Uterus (tissue), 4 donors: Measurements from ENCODE around the gene R3HDML. TPM values are rescaled to one million over a fixed set of nuclear protein-coding genes. Genes with fewer than 3 reads are reported as not detected.

Source experiments
- DNase-seq, 2 donors: peaks; one replicate each; pipeline ENCODE4 v3.0.0-alpha.2; 2019 to 2020
- H3K27ac ChIP-seq, 2 donors: fragments of 200-600 bp; sonication (generic); 1 replicate in 1 of 2; 2 replicates in 1 of 2; pipeline ENCODE4 v1.5.1; 2016 to 2018
- H3K27me3 ChIP-seq, 2 donors: fragments of 200-600 bp; sonication (generic); one replicate each; pipeline ENCODE4 v1.5.1; 2018 to 2019; ENCODE audit warnings: control low read depth in 1 of 2
- H3K36me3 ChIP-seq, 2 donors: fragments of 200-600 bp; sonication (generic); one replicate each; pipeline ENCODE4 v1.5.1; 2019; ENCODE audit warnings: control low read depth in 1 of 2
- H3K4me1 ChIP-seq, 2 donors: fragments of 200-600 bp; sonication (generic); one replicate each; pipeline ENCODE4 v1.5.1; 2018 to 2019; ENCODE audit warnings: control low read depth in 1 of 2
- H3K4me3 ChIP-seq, 2 donors: fragments of 200-600 bp; sonication (generic); 1 replicate in 1 of 2; 2 replicates in 1 of 2; pipeline ENCODE4 v1.5.1; 2018 to 2019; ENCODE audit warnings: mild to moderate bottlenecking in 1 of 2
- H3K9me3 ChIP-seq, 2 donors: fragments of 200-600 bp; sonication (generic); one replicate each; pipeline ENCODE4 v1.5.1; 2019; ENCODE audit warnings: control low read depth in 1 of 2
- POLR2A ChIP-seq, 2 donors: fragments of 450-650 bp; IDR thresholded peaks; one replicate each; pipeline ENCODE4 v1.6.1; 2016; ENCODE audit warnings: antibody characterized with exemption in 2 of 2, mild to moderate bottlenecking in 1 of 2, moderate library complexity in 1 of 2
- intact Hi-C: fragments of 100-400 bp; cut with DNase I; formaldehyde crosslinking; loops from one replicate; pipeline ENCODE4 v1.15.1; 2023; ENCODE audit warnings: low total_unique reads
- total RNA-seq, 4 donors: library from RNA; depleted of rRNA in 3 of 4; stranded (reverse); fragments of >200 nt in 3 of 4; gene quantifications; one replicate each; pipeline versions ENCODE4 v1.1.0 to v1.2.4, GENCODE V29; 2014 to 2023
- TF ChIP-seq, protein P1 (sequence below), 4 experiments: fragments of 200-600 bp in 2 of 4; fragments of 450-650 bp in 2 of 4; sonication (generic) in 2 of 4; IDR thresholded peaks; one replicate each; pipeline ENCODE4 v1.5.1; 2016 to 2019; ENCODE audit warnings: antibody characterized with exemption in 4 of 4, mild to moderate bottlenecking in 2 of 4, moderate library complexity in 1 of 4
- donor health status: DM: yes; HTN: yes; CAD: no.

Gene R3HDML
- total RNA-seq, 4 donors from 2014 or later: not detected

DNA sequence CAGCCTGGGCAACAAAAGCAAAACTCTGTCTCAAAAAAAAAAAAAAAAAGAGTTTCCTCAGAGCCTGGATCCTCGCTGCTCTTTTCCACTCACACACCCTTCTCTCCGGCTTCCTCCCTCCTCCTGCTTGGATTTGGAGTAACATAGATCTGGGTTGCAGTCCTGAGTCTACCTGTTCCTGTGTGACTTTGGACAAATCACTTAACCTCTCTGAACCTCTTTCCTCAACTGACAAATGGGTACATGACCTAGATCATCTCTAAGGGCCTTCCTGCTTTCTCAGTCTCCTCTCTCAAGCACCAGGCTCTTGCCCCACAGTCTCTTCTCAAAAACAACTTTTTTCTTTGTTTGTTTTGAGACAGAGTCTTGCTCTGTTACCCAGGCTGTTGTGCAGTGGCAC is 5.6 kb upstream of the R3HDML start:
- no peak for DNase-seq
- Histone ChIP-seq H3K9me3 (no peaks in the 10 kb centered on the region), H3K4me3 (no peak overlapping the region), H3K27ac (no peak overlapping the region), H3K4me1 (no peaks in the 10 kb centered on the region), H3K27me3 (no peaks in the 10 kb centered on the region), H3K36me3 (no peaks in the 10 kb centered on the region)
- no peak for TF ChIP-seq POLR2A (IDR thresholded peaks at IDR 0.05)
- TF ChIP-seq, protein P1, sequence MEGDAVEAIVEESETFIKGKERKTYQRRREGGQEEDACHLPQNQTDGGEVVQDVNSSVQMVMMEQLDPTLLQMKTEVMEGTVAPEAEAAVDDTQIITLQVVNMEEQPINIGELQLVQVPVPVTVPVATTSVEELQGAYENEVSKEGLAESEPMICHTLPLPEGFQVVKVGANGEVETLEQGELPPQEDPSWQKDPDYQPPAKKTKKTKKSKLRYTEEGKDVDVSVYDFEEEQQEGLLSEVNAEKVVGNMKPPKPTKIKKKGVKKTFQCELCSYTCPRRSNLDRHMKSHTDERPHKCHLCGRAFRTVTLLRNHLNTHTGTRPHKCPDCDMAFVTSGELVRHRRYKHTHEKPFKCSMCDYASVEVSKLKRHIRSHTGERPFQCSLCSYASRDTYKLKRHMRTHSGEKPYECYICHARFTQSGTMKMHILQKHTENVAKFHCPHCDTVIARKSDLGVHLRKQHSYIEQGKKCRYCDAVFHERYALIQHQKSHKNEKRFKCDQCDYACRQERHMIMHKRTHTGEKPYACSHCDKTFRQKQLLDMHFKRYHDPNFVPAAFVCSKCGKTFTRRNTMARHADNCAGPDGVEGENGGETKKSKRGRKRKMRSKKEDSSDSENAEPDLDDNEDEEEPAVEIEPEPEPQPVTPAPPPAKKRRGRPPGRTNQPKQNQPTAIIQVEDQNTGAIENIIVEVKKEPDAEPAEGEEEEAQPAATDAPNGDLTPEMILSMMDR (IDR thresholded peaks at IDR 0.05): no peak
- intact Hi-C loops: no loop called here

DNA sequence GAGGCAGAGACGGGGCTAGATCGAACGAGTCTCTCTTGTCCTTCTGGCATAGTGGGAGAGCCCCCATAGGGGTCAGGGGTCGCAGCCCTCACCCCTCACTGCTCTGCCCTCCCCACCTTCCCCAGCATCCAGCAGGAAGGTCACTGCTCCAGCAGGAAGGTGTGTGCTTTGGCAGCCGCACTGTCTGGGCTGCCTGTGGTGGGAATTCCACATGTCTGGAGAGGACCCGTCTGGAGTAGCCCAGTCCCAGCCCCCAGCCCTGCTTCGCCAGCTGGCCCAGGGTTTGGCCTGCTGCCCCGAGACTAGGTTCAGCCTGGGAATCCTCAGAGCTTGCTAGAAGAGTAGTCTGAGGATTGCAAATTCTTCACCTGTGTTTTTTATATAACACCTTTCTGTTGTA is 2.5 kb upstream of the R3HDML start:
- intact Hi-C loops: no loop called here
- TF ChIP-seq, protein P1 (IDR thresholded peaks at IDR 0.05): no peak
- no peak for TF ChIP-seq POLR2A (IDR thresholded peaks at IDR 0.05)
- no peak for DNase-seq
- H3K27me3 ChIP-seq: no peaks in the 10 kb centered on the region
- H3K36me3 ChIP-seq: no peaks in the 10 kb centered on the region
- H3K27ac ChIP-seq: no peak overlapping the region
- no peaks in the 10 kb centered on the region for H3K4me1 ChIP-seq
- H3K4me3 ChIP-seq: no peak overlapping the region
- no peaks in the 10 kb centered on the region for H3K9me3 ChIP-seq

DNA sequence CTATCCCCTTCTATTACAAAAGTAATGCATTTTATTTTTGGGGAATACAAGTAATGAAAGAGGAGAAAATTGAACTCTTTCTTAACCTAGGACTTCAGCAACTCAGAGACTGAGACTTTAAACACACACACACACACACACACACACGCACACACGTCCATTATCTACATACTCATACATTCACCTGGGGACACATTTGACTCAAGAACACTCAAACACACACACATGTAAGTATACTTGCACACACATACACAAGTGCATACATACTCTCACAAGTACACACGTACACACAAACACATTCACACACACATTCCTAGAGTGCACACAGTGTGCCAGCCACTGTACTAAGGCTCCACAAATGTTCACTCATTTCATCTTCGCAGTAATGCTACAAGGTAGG is 2.1 kb upstream of the R3HDML start:
- DNase-seq: no peak
- TF ChIP-seq, protein P1 (IDR thresholded peaks at IDR 0.05): no peak
- no peak for TF ChIP-seq POLR2A (IDR thresholded peaks at IDR 0.05)
- intact Hi-C loops: no loop called here
- Histone ChIP-seq H3K27me3 (no peaks in the 10 kb centered on the region), H3K36me3 (no peaks in the 10 kb centered on the region), H3K4me3 (no peak overlapping the region), H3K9me3 (no peaks in the 10 kb centered on the region), H3K27ac (no peak overlapping the region), H3K4me1 (no peaks in the 10 kb centered on the region)

DNA sequence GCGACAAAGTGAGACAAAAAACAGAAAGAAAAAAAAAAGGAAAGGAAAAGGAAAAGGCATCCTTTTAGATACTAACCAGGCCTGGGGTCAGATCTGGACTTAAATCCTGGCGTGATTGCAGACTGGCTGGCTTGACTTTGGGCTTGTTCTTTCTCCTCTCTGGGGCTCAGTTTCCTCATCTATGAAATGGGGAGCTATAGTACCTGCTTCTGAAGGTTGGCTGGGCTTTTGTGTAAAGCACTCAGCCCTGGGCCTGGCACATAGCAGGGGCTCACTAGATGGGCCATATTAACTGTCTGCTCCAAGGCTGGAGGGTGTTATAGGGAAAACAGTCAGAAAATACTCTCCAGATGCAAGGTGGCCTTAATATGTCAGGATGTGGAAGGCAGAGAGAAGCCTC is 1.2 kb upstream of the R3HDML start:
- Histone ChIP-seq H3K27me3 (no peaks in the 10 kb centered on the region), H3K36me3 (no peaks in the 10 kb centered on the region), H3K9me3 (no peaks in the 10 kb centered on the region), H3K4me3 (no peak overlapping the region), H3K4me1 (no peaks in the 10 kb centered on the region), H3K27ac (no peak overlapping the region)
- intact Hi-C loops: no loop called here
- TF ChIP-seq, protein P1 (IDR thresholded peaks at IDR 0.05): no peak
- no peak for TF ChIP-seq POLR2A (IDR thresholded peaks at IDR 0.05)
- DNase-seq: no peak

DNA sequence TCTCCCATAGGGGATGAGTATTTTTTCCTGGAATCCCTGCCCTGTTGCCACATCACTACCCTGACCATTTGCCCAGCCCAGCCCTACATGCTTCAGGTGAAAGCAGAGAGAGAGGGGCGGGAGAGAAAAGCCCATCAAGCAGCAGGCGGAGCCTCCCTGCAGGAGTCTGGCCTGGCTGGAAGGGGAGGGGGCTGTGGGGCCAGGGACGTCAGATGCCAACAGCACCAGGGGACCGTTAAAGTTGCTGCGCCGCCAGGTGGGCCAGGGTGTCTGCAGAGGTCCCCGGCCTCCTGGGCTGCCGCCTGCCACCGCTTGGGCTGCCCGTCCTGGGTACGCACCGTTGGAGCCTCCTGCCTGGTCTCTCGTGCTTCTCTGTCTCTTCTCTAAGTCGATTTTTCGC is 757 bp upstream of the R3HDML start:
- intact Hi-C loops: no loop called here
- H3K4me1 ChIP-seq: no peaks in the 10 kb centered on the region
- H3K27ac ChIP-seq: no peak overlapping the region
- TF ChIP-seq POLR2A (IDR thresholded peaks at IDR 0.05): no peak
- TF ChIP-seq, protein P1 (IDR thresholded peaks at IDR 0.05): no peak
- no peaks in the 10 kb centered on the region for H3K9me3 ChIP-seq
- H3K36me3 ChIP-seq: no peaks in the 10 kb centered on the region
- no peaks in the 10 kb centered on the region for H3K27me3 ChIP-seq
- no peak for DNase-seq
- H3K4me3 ChIP-seq: no peak overlapping the region
